Activated CD8-positive, alpha-beta T cell treated with anti-CD3 and anti-CD28 coated beads for 36 hours (primary cell): Measurements from ENCODE around the gene TMBIM4. TPM values are rescaled to one million over a fixed set of nuclear protein-coding genes. Genes with fewer than 3 reads are reported as not detected.

ENCODE experiments used
- ATAC-seq: fragments of 200-7000 bp; cut with Tn5 transposase; one replicate; pipeline ENCODE4 v1.10.0; 2021; ENCODE audit warnings: mild to moderate bottlenecking, moderate library complexity
- CTCF ChIA-PET: fragments of 350-600 bp; sonication (Branson Sonifier 250); formaldehyde crosslinking; loops from one replicate; lab custom pipeline; 2021; ENCODE audit warnings: antibody characterized with exemption; lab: Charles Lee
- POLR2A ChIA-PET: fragments of 350-600 bp; sonication (Branson Sonifier 250); formaldehyde crosslinking; loops from one replicate; lab custom pipeline; 2021; ENCODE audit warnings: antibody characterized with exemption; lab: Charles Lee
- DNase-seq: peaks from one replicate; pipeline ENCODE4 v3.0.0-alpha.2; 2020
- H3K27ac Mint-ChIP-seq: one replicate; pipeline ENCODE4 v1.8.0; 2021; ENCODE audit warnings: mild to moderate bottlenecking, mixed read lengths
- H3K27me3 Mint-ChIP-seq: one replicate; pipeline ENCODE4 v1.8.0; 2021; ENCODE audit warnings: mixed read lengths
- H3K36me3 Mint-ChIP-seq: one replicate; pipeline ENCODE4 v1.8.0; 2021; ENCODE audit warnings: low read depth, mixed read lengths
- H3K4me1 Mint-ChIP-seq: one replicate; pipeline ENCODE4 v1.8.0; 2021; ENCODE audit warnings: low read depth, mixed read lengths
- H3K4me3 Mint-ChIP-seq: one replicate; pipeline ENCODE4 v1.8.0; 2021; ENCODE audit warnings: mild to moderate bottlenecking, moderate library complexity, mixed read lengths
- H3K9me3 Mint-ChIP-seq: one replicate; pipeline ENCODE4 v1.8.0; 2021; ENCODE audit warnings: mixed read lengths
- intact Hi-C: fragments of 100-400 bp; cut with micrococcal nuclease; formaldehyde crosslinking; loops from one replicate; pipeline ENCODE4 v1.10.0; 2022
- total RNA-seq, 2 experiments: library from RNA; stranded (reverse); gene quantifications; one replicate each; pipeline ENCODE4 v1.2.3, GENCODE V29; 2021
- TF ChIP-seq, protein P1 (sequence below): fragments of 200-600 bp; IDR thresholded peaks from one replicate; pipeline ENCODE4 v1.8.0; 2022; ENCODE audit warnings: antibody characterized with exemption, mild to moderate bottlenecking

The TMBIM4 gene
- total RNA-seq, 2 experiments from 2014 or later: 41.7 to 45.8 TPM

- TF ChIP-seq, protein P1, sequence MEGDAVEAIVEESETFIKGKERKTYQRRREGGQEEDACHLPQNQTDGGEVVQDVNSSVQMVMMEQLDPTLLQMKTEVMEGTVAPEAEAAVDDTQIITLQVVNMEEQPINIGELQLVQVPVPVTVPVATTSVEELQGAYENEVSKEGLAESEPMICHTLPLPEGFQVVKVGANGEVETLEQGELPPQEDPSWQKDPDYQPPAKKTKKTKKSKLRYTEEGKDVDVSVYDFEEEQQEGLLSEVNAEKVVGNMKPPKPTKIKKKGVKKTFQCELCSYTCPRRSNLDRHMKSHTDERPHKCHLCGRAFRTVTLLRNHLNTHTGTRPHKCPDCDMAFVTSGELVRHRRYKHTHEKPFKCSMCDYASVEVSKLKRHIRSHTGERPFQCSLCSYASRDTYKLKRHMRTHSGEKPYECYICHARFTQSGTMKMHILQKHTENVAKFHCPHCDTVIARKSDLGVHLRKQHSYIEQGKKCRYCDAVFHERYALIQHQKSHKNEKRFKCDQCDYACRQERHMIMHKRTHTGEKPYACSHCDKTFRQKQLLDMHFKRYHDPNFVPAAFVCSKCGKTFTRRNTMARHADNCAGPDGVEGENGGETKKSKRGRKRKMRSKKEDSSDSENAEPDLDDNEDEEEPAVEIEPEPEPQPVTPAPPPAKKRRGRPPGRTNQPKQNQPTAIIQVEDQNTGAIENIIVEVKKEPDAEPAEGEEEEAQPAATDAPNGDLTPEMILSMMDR: no peak
- Mint-ChIP-seq H3K4me1 (peaks cover 49% of the 10 kb centered on the region), H3K36me3 (peaks cover 50% of the 10 kb centered on the region), H3K9me3 (no peaks in the 10 kb centered on the region), H3K27ac (peak overlapping the region; percentile 97), H3K4me3 (peak overlapping the region; percentile 97), H3K27me3 (no peaks in the 10 kb centered on the region)
- ATAC-seq (no peak), DNase-seq (no peak)
- POLR2A ChIA-PET: interaction anchor here (1.2 to 2.7 kb wide), 4 partner anchors 11 to 43 kb away, joined by 4 to 24 read pairs (median 5); partner anchors contain the start of gene TMBIM4
- intact Hi-C loops: loop anchor here (2.0 kb wide), 1 partner anchor 39 kb away; the partner anchor contains the start of gene TMBIM4
- CTCF ChIA-PET: interaction anchor here (1.3 to 2.7 kb wide), 3 partner anchors 10 to 279 kb away, joined by 7 to 9 read pairs (median 8); no protein-coding TSS in a partner anchor
These were observed 39.9 kb downstream of the TMBIM4 start for GRCh38 chr12:66129934-66130266.

GRCh38 chr12:66127650-66128049 lies 42.1 kb downstream of the TMBIM4 start:
- Mint-ChIP-seq H3K36me3 (peaks cover 58% of the 10 kb centered on the region), H3K4me1 (peaks cover 50% of the 10 kb centered on the region)
- DNase-seq: no peak

GRCh38 chr12:66120477-66120876 lies 49.3 kb downstream of the TMBIM4 start:
- H3K4me1 Mint-ChIP-seq: peaks cover 20% of the 10 kb centered on the region
- CTCF ChIA-PET: interaction anchor here (0.6 to 2.3 kb wide), 4 partner anchors 10 to 564 kb away, joined by 3 to 9 read pairs (median 6); partner anchors contain the start of gene LLPH
- TF ChIP-seq, protein P1: no peak
- H3K27me3 Mint-ChIP-seq: no peaks in the 10 kb centered on the region
- peaks cover 40% of the 10 kb centered on the region for H3K36me3 Mint-ChIP-seq
- ATAC-seq (no peak), DNase-seq (no peak)
- H3K9me3 Mint-ChIP-seq: no peaks in the 10 kb centered on the region
- intact Hi-C loops: no loop called here
- H3K4me3 Mint-ChIP-seq: no peak overlapping the region
- POLR2A ChIA-PET: interaction anchor here (1.0 kb wide), 1 partner anchor 48 kb away, joined by 3 read pairs; no protein-coding TSS in a partner anchor
- no peak overlapping the region for H3K27ac Mint-ChIP-seq

More at GRCh38 chr12:66127650-66128049, 42.1 kb downstream of the TMBIM4 start:
- no peaks in the 10 kb centered on the region for H3K9me3 Mint-ChIP-seq
- ChIA-PET CTCF (no interaction called here), POLR2A (no interaction called here)
- no peak overlapping the region for H3K4me3 Mint-ChIP-seq
- no peaks in the 10 kb centered on the region for H3K27me3 Mint-ChIP-seq
- intact Hi-C loops: no loop called here
- TF ChIP-seq, protein P1: no peak
- ATAC-seq: no peak
- H3K27ac Mint-ChIP-seq: peak overlapping the region; percentile 22

- TF ChIP-seq, protein P1: no peak
- Mint-ChIP-seq H3K4me1 (peaks cover 16% of the 10 kb centered on the region), H3K27me3 (no peaks in the 10 kb centered on the region), H3K27ac (no peak overlapping the region), H3K9me3 (no peaks in the 10 kb centered on the region), H3K4me3 (no peak overlapping the region), H3K36me3 (peaks cover 33% of the 10 kb centered on the region)
- ATAC-seq: no peak
- intact Hi-C loops: no loop called here
- ChIA-PET POLR2A (interaction anchor here (1.2 to 1.9 kb wide), 2 partner anchors 10 to 281 kb away, joined by 3 to 5 read pairs; partner anchors contain the start of gene LLPH), CTCF (interaction anchor here (1.6 to 2.3 kb wide), 2 partner anchors 11 to 13 kb away, joined by 7 to 9 read pairs; partner anchors contain the start of gene LLPH)
- no peak for DNase-seq
These were observed 49.9 kb downstream of the TMBIM4 start for GRCh38 chr12:66119870-66120241.

- CTCF ChIA-PET: interaction anchor here (1.6 to 2.3 kb wide), 2 partner anchors 11 to 12 kb away, joined by 7 to 9 read pairs; partner anchors contain the start of gene LLPH
- TF ChIP-seq, protein P1: no peak
- intact Hi-C loops: no loop called here
- no peak for ATAC-seq
- no peak for DNase-seq
- Mint-ChIP-seq H3K27ac (no peak overlapping the region), H3K27me3 (no peaks in the 10 kb centered on the region), H3K4me3 (no peak overlapping the region), H3K4me1 (peaks cover 16% of the 10 kb centered on the region), H3K36me3 (peaks cover 28% of the 10 kb centered on the region), H3K9me3 (no peaks in the 10 kb centered on the region)
- POLR2A ChIA-PET: interaction anchor here (1.2 to 1.9 kb wide), 2 partner anchors 11 to 281 kb away, joined by 3 to 5 read pairs; partner anchors contain the start of gene LLPH
These were observed 50.4 kb downstream of the TMBIM4 start for GRCh38 chr12:66119229-66119869.
